ENCODE data around the gene SLC4A5.

The SLC4A5 gene

GRCh38 chr2:74374509-74375205, 31.4 kb upstream of the SLC4A5 start:
- Histone ChIP-seq H3K4me3 (peak overlapping the region; percentile 60), H3K27ac (peak overlapping the region in 1 of 2 donors; percentile 59)
- TF ChIP-seq, protein P1, sequence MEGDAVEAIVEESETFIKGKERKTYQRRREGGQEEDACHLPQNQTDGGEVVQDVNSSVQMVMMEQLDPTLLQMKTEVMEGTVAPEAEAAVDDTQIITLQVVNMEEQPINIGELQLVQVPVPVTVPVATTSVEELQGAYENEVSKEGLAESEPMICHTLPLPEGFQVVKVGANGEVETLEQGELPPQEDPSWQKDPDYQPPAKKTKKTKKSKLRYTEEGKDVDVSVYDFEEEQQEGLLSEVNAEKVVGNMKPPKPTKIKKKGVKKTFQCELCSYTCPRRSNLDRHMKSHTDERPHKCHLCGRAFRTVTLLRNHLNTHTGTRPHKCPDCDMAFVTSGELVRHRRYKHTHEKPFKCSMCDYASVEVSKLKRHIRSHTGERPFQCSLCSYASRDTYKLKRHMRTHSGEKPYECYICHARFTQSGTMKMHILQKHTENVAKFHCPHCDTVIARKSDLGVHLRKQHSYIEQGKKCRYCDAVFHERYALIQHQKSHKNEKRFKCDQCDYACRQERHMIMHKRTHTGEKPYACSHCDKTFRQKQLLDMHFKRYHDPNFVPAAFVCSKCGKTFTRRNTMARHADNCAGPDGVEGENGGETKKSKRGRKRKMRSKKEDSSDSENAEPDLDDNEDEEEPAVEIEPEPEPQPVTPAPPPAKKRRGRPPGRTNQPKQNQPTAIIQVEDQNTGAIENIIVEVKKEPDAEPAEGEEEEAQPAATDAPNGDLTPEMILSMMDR (IDR thresholded peaks at IDR 0.05): no peak
- DNase-seq (ENCODE audit: low spot score): no peak

- H3K4me3 ChIP-seq: peak overlapping the region; percentile 60
- no peak for DNase-seq (ENCODE audit: low spot score)
- peak overlapping the region in 1 of 2 donors; percentile 59 for H3K27ac ChIP-seq
These were observed 30.8 kb upstream of the SLC4A5 start for GRCh38 chr2:74373985-74374384.

GRCh38 chr2:74373221-74373676, 30.0 kb upstream of the SLC4A5 start:
- H3K27ac ChIP-seq: peak overlapping the region in 1 of 2 donors; percentile 31
- TF ChIP-seq, protein P1 (IDR thresholded peaks at IDR 0.05): no peak
- no peak for DNase-seq (ENCODE audit: low spot score)
- no peak overlapping the region for H3K4me3 ChIP-seq

More at GRCh38 chr2:74373985-74374384, 30.8 kb upstream of the SLC4A5 start:
- TF ChIP-seq, protein P1 (IDR thresholded peaks at IDR 0.05): no peak

DNA sequence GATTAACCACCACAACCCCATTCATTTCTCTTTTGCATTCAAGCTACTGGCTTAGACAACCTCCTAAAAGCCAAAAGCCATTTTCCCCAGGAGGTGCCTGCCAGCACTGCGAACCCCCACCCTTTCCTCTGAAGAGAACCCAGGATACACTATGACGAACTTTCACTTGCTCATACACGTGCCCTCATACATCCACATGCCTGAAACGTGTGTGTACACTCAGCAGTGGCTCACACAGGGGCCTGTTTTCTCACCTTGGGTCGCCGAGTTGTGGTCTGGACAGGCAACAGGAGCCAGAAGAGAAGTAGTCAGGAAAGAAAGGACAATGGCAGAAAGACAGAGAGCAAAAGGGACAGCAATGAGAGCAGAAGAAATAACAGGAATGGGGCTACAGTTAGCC, 29.5 kb upstream of the SLC4A5 start:
- TF ChIP-seq, protein P1 (IDR thresholded peaks at IDR 0.05): no peak
- no peak for DNase-seq (ENCODE audit: low spot score)
- peak overlapping the region in 1 of 2 donors; percentile 31 for H3K27ac ChIP-seq
- no peak overlapping the region for H3K4me3 ChIP-seq

GRCh38 chr2:74371421-74371820, 28.2 kb upstream of the SLC4A5 start:
- no peak overlapping the region for H3K4me3 ChIP-seq
- DNase-seq (ENCODE audit: low spot score): no peak
- TF ChIP-seq, protein P1 (IDR thresholded peaks at IDR 0.05): no peak
- no peak overlapping the region for H3K27ac ChIP-seq

- no peak for DNase-seq (ENCODE audit: low spot score)
- TF ChIP-seq, protein P1 (IDR thresholded peaks at IDR 0.05): no peak
- Histone ChIP-seq H3K27ac (no peak overlapping the region), H3K4me3 (no peak overlapping the region)
These were observed 26.8 kb upstream of the SLC4A5 start for GRCh38 chr2:74369976-74370375.

DNA sequence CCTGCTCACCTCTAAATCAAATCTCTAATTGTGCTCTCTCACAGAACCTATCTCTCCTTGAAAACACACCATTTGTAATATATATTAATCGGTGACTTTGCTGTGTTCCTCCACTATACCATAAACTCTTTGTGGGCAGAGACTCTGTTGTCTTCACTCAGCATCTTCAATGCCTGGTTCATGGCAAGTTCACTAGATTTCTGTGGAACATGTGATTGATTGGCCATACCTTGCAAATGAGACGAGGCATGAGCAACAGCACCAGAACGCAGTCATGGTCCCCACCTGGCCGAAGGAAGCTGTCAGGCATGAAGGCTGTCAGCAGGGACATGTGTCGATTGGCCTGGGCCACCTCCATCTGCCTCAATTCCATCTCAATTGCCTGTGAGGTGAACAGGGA, 25.3 kb upstream of the SLC4A5 start:
- TF ChIP-seq, protein P1 (IDR thresholded peaks at IDR 0.05): no peak
- DNase-seq (ENCODE audit: low spot score): no peak
- Histone ChIP-seq H3K4me3 (no peak overlapping the region), H3K27ac (no peak overlapping the region)
